Activated CD8-positive, alpha-beta memory T cell treated with anti-CD3 and anti-CD28 coated beads, Interleukin-2, amount 10 ng/mL, durations not matched to agents 7 days and 5 days (primary cell): ENCODE measurements around the gene RSBN1. TPM values are rescaled to one million over a fixed set of nuclear protein-coding genes. Genes with fewer than 3 reads are reported as not detected.
"Not testable (repeated sequence)": the region's sequence is repeated elsewhere in the genome, so short reads cannot be mapped to it uniquely, and the experiment has no call there.

ENCODE experiments used
- ATAC-seq: fragments of 150-1000 bp; cut with Tn5 transposase; one replicate; pipeline ENCODE4 v1.10.0; 2021; ENCODE audit warnings: moderate library complexity
- CTCF ChIA-PET: fragments of 350-600 bp; sonication (Branson Sonifier 250); formaldehyde crosslinking; loops from one replicate; lab custom pipeline; 2021; ENCODE audit warnings: antibody characterized with exemption; lab: Charles Lee
- DNase-seq: peaks from one replicate; pipeline ENCODE4 v3.0.0-alpha.2; 2020
- H3K27ac Mint-ChIP-seq: one replicate; pipeline ENCODE4 v1.8.0; 2021; ENCODE audit warnings: mild to moderate bottlenecking, mixed read lengths
- H3K27me3 Mint-ChIP-seq: one replicate; pipeline ENCODE4 v1.8.0; 2021; ENCODE audit warnings: mixed read lengths
- H3K36me3 Mint-ChIP-seq: one replicate; pipeline ENCODE4 v1.8.0; 2021; ENCODE audit warnings: mild to moderate bottlenecking, mixed read lengths
- H3K4me1 Mint-ChIP-seq: one replicate; pipeline ENCODE4 v1.8.0; 2021; ENCODE audit warnings: mixed read lengths
- H3K4me3 Mint-ChIP-seq: one replicate; pipeline ENCODE4 v1.8.0; 2021; ENCODE audit warnings: mild to moderate bottlenecking, moderate library complexity, mixed read lengths
- H3K9me3 Mint-ChIP-seq: one replicate; pipeline ENCODE4 v1.8.0; 2022; ENCODE audit warnings: low read depth, mixed read lengths
- total RNA-seq, 2 experiments: library from RNA; stranded (reverse); gene quantifications; one replicate each; pipeline ENCODE4 v1.2.3, GENCODE V29; 2021

RSBN1 gene
- total RNA-seq, 2 experiments from 2014 or later: 23.7 to 24.9 TPM

DNA sequence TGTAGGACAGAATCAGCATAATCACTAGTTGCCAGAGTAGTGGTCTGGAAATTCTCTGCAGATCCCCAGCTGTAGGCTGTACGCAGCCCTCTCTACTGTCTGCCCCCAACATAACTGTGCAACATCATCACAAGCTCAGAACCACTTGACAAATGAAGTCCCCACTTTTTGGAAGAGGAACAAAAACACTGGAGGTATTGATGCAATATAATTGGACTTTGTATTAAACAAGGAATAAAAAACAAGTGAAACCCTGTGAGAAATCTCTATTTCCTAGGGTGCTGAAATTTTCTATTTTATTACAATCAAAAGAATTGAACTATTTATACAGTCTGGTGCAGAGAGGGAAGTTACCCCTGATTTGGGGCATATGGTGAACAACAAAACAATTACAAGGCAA, 68.2 kb downstream of the RSBN1 start:
- ATAC-seq (no peak), DNase-seq (no peak)
- peaks cover 24% of the 10 kb centered on the region for H3K36me3 Mint-ChIP-seq
- no peak overlapping the region for H3K27ac Mint-ChIP-seq
- CTCF ChIA-PET: interaction anchor here (0.5 to 0.7 kb wide), 2 partner anchors 9 to 228 kb away, joined by 3 read pairs; no protein-coding TSS in a partner anchor
- no peaks in the 10 kb centered on the region for H3K27me3 Mint-ChIP-seq
- H3K4me3 Mint-ChIP-seq: no peak overlapping the region
- H3K4me1 Mint-ChIP-seq: peaks cover 12% of the 10 kb centered on the region
- H3K9me3 Mint-ChIP-seq: no peaks in the 10 kb centered on the region

DNA sequence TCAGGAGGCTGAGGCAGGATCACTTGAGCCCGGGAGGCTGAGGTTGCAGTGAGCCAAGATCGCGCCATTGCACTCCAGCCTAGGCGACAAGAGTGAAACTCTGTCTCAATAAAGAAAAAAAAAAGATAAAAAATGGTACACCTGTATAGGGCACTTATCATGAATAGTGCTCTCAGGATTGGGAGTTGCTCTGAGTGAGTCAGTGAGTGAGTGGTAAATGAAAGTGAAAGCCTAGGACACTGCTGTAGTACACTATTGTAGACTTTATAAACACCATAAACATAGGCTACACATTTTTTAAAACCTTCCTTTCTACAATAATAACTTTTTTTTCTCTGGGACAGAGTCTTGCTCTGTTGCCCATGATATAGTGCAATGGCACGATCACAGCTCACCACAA, 69.8 kb downstream of the RSBN1 start:
- no peaks in the 10 kb centered on the region for H3K27me3 Mint-ChIP-seq
- H3K9me3 Mint-ChIP-seq: no peaks in the 10 kb centered on the region
- H3K27ac Mint-ChIP-seq: peak overlapping the region; percentile 71
- peak overlapping the region; percentile 29 for H3K4me3 Mint-ChIP-seq
- peaks cover 30% of the 10 kb centered on the region for H3K36me3 Mint-ChIP-seq
- ATAC-seq: peak; percentile 98
- DNase-seq: no peak
- CTCF ChIA-PET: interaction anchor here (1.1 kb wide), 1 partner anchor 10 kb away, joined by 5 read pairs; no protein-coding TSS in a partner anchor
- peaks cover 12% of the 10 kb centered on the region for H3K4me1 Mint-ChIP-seq

DNA sequence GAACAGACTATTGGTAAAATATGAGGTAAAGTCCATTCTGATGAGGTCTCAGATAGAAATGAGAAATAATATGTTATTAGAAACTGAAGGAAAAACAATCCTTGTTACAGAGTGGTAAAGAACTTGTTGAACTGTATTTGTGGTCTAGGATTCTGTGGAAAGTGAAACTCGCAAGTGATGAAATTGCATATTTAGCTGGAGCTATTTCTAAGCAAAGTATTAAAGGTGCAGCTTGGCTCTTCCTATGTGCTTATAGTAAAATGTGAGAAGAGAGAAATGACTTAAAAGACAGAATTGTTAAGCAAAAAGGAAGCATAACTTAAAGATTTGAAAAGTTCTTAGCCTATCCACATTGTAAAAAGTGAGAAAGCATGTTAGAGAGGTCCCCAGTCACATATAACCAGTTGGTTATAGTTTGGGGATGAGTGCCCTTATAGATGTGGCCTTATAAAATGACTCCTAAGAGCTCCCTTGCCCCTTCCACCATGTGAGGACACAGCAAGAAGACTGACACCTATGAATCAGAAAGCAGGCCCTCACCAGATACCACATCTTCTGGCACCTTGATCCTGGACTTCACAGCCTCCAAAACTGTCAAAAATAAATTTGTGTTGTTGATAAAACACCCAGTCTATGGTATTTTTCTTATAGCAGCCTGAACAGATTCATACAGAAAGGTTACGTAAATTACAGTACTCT, 77.8 kb downstream of the RSBN1 start:
- Mint-ChIP-seq H3K4me1 (peaks cover 15% of the 10 kb centered on the region), H3K4me3 (no peak overlapping the region), H3K27ac (peak overlapping the region; percentile 25), H3K9me3 (no peaks in the 10 kb centered on the region), H3K27me3 (no peaks in the 10 kb centered on the region), H3K36me3 (peaks cover 42% of the 10 kb centered on the region)
- no peak for ATAC-seq
- CTCF ChIA-PET: no interaction called here
- no peak for DNase-seq

DNA sequence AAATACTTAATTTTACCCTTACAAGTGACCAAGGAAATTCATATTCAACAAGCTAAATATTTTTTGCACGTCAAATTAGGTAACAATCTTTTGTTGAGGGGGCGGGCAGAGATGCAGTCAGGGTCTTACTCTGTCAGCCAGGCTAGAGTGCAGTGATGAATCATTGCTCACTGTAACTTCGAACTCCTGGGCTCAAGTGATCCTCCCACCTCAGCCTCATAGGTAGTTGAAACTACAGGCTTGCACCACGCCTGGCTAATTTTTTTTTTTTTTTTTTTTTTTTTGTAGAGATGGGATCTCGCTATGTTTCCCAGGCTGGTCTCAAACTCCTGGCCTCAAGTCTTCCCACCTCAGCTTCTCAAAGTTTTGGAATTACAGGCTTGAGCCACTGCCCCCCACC, 79.5 kb downstream of the RSBN1 start:
- CTCF ChIA-PET: no interaction called here
- no peak for ATAC-seq
- Mint-ChIP-seq H3K9me3 (no peaks in the 10 kb centered on the region), H3K4me1 (peaks cover 15% of the 10 kb centered on the region), H3K36me3 (peaks cover 47% of the 10 kb centered on the region), H3K27ac (no peak overlapping the region), H3K27me3 (no peaks in the 10 kb centered on the region), H3K4me3 (no peak overlapping the region)
- DNase-seq: no peak

DNA sequence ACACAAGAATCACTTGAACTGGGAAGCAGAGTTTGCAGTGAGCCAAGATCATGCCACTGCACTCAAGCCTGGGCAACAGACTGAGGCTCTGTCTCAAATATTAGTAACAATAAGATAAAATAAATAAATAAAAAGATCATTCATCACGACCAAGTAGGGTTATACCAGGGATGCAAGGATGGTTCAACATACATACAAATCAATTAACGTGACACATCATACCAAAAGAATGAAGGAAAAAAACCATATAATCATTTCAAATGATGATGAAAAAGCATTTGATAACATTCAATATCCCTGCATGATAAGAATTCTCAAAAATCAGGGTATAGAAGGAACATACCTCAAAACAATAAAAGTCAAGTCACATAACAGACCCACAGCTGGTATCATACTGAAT, 91.3 kb downstream of the RSBN1 start:
- Mint-ChIP-seq H3K4me3 (no peak overlapping the region), H3K27me3 (no peaks in the 10 kb centered on the region), H3K4me1 (no peaks in the 10 kb centered on the region), H3K9me3 (peaks cover 22% of the 10 kb centered on the region), H3K27ac (no peak overlapping the region), H3K36me3 (peaks cover 81% of the 10 kb centered on the region)
- ATAC-seq: no peak
- CTCF ChIA-PET: no interaction called here
- DNase-seq: no peak

DNA sequence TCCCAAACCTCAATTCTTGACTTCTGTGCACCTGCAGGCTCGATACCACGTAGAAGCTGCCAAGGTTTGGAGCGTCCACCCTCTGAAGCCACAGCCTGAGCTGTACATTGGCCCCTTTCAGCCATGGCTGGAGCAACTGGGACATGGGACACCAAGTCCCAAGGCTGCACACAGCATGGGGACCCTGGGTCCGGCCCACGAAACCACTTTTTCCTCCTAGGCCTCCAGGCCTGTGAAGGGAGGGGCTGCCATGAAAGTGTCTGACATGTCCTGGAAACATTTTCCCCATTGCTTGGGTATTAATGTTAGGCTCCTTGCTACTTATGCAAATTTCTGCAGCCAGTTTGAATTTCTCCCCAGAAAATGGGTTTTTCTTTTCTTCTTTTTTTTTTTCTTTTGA, 93.7 kb downstream of the RSBN1 start:
- ATAC-seq, DNase-seq, H3K4me3 Mint-ChIP-seq, H3K27me3 Mint-ChIP-seq, H3K27ac Mint-ChIP-seq, CTCF ChIA-PET, H3K4me1 Mint-ChIP-seq: not testable (repeated sequence)
- H3K36me3 Mint-ChIP-seq: peaks cover 74% of the 10 kb centered on the region
- H3K9me3 Mint-ChIP-seq: peaks cover 22% of the 10 kb centered on the region

DNA sequence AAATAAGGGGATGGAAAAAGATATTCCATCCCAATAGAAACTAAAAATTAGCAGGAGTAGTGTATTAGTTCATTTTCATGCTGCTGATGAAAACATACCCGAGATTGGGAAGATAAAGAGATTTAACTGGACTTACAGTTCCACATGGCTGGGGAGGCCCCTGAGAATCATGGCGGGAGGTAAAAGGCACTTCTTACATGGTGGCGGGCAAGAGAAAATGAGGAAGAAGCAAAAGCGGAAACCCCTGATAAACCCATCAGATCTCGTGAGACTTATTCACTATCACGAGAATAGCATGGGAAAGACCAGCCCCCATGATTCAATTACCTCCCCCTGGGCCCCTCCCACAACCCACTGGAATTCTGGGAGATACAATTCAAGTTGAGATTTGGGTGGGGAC, 94.8 kb downstream of the RSBN1 start:
- ATAC-seq, DNase-seq, H3K27ac Mint-ChIP-seq, H3K27me3 Mint-ChIP-seq, H3K4me1 Mint-ChIP-seq, H3K4me3 Mint-ChIP-seq, CTCF ChIA-PET: not testable (repeated sequence)
- H3K36me3 Mint-ChIP-seq: peaks cover 69% of the 10 kb centered on the region
- H3K9me3 Mint-ChIP-seq: peaks cover 22% of the 10 kb centered on the region

DNA sequence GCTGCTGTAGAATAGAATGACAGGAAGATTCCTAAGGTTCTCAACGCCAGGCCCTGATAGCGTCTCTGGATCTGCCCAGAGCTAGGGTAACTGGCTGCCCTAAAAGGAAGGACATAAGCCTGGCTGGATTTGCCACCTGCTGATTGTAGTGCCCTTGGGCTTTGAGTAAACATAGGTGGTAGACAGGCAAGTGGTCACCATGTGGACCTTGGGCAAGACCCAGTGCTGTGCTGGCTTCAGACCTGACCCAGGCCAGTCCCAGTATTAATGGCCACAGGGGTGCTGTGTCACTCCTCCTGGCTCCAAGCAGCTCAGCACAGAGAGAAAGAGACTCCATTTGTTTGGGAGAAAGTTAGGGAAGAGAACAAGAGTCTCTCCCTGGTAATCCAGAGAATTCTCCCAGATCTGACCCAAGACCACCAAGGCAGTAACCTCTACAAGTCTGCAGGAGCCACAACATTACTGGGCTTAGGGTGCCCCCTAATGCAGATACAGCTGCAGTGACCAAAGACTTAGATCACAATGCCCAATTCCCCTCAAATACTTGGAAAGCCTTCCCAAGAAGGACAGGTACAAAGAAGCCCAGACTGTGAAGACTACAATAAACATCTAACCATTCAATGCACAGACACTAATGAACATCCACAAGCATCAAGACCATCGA, 97.5 kb downstream of the RSBN1 start:
- CTCF ChIA-PET: no interaction called here
- Mint-ChIP-seq H3K4me3 (no peak overlapping the region), H3K36me3 (peaks cover 60% of the 10 kb centered on the region), H3K27me3 (no peaks in the 10 kb centered on the region), H3K4me1 (no peaks in the 10 kb centered on the region), H3K27ac (no peak overlapping the region), H3K9me3 (peaks cover 9% of the 10 kb centered on the region)
- DNase-seq (no peak), ATAC-seq (no peak)

Other genes with a start within 250 kb of the RSBN1 start
- 10 to 100 TPM; 27.8 to 30.4 TPM for gene PHTF1, start 53.0 kb downstream of the RSBN1 start, total RNA-seq
- 100 to 1,000 TPM; 112 to 133 TPM for gene PTPN22, start 59.2 kb upstream of the RSBN1 start, total RNA-seq
- 1 to 10 TPM; 1.2 to 2.1 TPM for gene BCL2L15, start 75.1 kb upstream of the RSBN1 start, total RNA-seq
- gene AP4B1, start 92.3 kb upstream of the RSBN1 start, total RNA-seq: 10 to 100 TPM; 57.3 to 61.8 TPM
- 10 to 100 TPM; 19.5 to 21.1 TPM for gene DCLRE1B, start 92.8 kb upstream of the RSBN1 start, total RNA-seq
- gene HIPK1, start 116.8 kb upstream of the RSBN1 start, total RNA-seq: 10 to 100 TPM; 90.4 to 97.9 TPM
- gene OLFML3, start 167.0 kb upstream of the RSBN1 start, total RNA-seq: under 1 TPM; 0.26 to 0.29 TPM